GM21515 (cell line): ENCODE data around the gene FRS3.

Experiments used
- ATAC-seq: cut with Tn5 transposase; IDR thresholded peaks from one replicate; pipeline ENCODE4 v1.9.1; 2021; ENCODE audit not compliant: unreplicated experiment

The FRS3 gene

DNA sequence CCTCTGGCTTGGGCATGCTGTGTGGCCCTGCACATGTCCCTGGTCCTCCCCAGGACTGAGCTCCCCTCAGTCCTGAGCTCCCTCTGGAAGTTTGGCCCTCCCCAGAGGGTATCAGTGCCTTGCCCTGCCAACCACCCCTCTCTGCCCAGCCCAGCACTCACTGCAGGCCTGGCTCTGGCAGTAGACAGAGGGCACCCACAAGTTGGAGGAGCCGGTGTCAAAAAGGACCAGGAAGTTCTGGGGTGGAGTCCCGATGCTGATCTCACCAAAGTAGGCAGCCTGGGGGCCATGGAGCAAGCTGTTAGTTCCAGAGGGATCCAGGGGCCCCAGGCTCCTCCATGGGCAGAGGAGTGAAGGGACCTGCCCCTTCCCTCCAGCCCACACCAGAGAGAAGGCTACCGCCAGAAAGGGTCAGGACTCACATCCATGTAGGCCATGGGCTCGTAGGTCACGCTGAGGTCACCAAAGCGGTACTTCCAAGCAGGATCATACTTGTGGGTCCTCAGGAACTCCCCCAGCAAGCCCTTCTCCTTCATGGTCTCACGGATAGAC is 35.4 kb downstream of the FRS3 start:
- ATAC-seq, result no peak

DNA sequence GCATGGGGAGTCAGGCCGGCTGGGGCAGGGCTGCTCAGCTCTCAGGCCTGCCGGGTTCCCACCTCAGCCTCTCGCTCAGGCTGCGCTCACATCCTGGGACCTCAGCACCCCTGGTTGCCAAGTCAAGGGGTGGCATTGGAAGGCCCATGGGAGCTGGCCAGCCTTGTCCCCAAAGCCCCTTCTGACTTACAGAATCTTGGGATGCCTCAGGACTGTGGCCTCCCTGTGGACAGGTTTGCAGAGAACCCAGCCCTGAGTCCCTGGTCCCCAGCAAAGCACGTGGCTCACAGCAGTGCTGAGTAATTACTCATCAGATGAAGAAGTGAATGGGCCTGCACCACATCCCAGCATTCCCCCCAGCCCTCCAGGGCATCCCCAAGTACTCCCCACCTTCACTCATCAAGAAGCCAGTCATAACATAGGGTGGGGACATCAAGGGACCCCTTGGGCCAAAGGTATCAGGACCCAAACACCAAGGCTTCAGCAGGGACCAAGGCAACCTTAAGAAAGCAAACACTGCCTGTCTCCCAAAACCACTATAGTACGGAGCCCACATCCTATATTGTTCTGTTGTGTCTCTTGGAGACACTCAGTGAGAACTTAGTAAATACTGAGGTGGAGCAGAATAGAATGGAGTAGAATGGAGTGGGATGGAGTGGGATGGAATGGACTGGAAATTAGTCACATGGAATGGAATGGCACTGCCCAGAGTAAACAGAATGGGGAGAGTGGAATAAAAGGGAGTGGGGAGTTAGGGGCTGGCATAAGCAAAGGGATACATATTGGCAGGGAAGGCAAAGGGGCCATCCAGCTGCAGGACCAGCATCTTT is 36.1 kb downstream of the FRS3 start:
- no peak for ATAC-seq

DNA sequence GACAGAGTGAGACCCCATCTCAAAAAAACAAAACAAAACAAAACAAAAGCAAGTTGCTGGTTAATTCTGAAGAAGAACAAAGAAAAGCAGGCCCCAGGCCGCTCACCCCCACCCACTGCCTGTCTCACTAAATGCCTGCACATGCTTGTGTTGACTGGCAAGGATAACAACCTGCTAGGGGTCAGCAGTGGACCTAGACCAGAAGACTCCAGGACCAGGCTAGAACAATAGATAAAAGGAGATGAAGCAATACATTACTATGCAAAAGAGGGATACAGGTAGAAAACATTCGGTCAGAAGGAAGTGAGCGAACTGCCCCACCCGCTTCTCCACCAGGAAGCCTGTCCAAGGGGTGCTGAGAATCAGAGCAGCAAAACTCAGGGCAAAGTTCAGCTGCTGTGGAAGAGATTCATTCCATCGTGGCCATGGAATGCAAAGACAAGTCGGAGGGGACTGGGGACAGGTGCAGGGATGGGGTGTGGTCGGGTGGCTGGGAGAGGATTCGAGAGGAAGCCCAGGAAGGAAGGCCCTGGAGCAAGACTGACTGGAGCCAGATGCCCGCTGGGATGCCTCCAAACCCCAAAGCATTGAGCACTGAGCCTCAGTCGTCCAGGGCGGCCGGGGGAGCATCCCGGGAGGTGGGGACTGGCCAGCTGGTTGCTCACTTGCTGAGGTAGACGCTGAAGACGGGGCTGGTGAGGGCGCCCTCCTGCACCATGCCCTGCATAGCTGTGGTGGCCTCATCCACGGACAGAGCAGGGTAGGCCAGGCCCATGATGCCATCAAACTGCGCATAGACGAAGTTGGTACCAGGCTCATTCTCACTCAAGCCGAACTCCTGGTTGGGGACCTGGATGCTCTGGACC is 37.8 kb downstream of the FRS3 start:
- no peak for ATAC-seq

DNA sequence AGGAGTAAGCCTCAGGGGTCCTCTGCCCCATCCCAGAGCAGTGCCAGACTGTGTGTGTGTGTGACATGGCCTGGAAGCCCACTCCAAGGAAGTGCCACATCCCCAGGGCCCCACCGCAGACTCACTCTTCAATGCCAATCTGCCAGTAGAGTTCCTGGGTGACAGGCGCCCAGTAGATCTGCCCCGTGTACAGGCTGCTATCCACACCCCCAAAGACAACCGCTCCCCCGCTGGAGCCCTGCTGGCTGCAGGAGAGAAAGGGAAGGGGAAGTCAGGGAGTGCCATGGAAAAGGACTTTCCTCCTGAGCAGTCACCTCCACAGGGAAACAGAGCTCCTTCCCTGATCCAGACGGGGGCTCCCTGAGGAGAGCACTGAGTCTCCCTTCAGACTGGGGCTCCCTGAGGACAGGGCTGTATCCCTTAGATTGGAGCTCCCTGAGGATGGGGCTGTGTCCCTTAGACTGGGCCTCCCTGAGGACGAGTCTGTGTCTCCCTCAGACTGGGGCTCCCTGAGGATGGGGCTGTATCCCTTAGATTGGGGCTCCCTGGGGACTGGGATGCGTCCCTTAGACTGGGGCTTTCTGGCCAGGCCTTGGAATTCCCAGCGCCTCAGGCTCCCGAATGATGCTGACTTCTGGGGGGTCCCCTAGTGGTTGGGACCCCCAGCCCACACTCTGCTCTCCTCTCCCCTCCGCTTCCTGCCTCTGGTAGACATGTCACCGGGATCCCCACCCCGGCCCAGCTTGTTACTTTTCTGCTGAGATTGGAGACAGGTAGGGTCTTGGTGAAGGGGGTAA is 39.1 kb downstream of the FRS3 start:
- no peak for ATAC-seq

DNA sequence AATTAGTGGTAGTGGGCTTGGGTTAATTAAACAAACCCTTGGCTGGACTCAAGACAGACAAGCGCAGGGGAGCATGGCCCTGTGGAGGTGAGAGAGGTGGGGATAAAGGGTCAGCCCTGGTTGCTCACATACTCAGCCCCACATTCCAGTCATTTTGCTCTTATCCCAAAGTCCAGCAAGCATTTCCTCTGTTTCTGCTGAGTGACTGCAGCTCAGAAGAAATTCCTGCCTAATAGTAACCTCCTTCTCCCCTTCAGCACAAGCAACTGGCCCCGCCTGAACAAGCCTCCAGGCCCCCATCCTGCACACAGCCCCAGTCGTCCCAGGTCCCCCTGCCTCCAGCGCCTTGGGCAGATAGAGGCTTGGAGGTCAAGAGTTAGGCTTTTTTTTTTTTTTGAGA is 40.7 kb downstream of the FRS3 start:
- ATAC-seq, result no peak

DNA sequence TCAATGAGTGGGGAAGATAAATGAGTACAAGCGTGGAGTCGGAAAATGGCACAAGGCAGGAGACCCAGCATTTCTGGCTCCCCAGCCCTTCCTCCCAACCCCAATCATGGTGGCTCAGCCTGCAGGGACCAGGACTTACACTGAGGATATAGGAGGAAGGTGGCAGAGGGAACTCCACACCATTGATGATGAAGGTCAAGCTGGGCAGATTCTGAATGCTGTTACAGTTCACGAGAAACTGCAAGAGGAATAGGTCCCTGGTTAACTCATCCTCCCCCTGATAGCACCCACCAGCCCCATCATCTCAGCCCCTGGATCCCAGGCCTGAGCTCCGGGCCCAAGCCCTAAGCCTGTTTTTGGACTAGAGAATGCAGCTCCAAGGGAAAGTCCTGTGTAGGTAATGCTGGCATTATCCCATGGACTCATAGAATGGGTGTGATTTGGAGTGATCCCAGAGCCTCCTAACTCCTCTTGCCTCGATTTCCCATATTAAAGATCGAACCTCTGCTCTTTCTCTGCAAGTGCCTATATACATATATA is 42.0 kb downstream of the FRS3 start:
- ATAC-seq, result no peak

DNA sequence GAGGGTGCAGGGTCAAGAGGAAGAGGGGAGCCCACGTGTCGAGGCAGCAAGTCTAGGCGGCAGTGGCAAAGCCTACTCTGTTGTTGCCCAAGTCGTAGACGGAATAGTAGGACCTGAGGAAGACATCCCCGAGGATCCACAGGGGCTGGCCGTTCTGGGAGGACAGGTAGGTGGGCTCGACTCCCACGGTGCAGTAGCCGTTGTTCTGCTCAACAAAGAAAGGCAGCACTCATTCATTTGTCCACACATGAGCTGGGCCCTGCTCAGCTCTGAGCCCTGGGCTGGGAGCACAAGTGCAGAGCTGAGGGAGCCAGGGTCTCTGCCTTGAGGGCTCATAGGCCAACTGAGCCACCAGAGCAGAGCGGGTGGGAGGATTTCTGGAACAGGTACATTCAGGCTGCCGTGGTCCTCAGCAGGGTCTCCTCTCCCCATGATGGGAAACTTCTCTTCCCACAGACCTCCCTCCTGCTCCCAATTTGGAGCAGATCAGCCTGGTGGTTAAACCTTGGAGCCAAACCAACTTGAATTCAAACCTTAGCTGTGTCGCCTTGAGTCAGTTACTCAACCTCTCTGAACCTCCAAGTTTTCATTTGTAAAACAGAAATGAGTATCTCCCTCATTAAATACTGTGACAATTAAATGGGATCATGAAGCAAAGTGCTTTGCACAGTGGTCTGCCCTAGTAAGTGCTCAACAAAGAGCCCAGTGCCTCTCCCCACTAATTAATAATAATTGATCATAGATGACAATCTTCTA is 42.7 kb downstream of the FRS3 start:
- no peak for ATAC-seq

DNA sequence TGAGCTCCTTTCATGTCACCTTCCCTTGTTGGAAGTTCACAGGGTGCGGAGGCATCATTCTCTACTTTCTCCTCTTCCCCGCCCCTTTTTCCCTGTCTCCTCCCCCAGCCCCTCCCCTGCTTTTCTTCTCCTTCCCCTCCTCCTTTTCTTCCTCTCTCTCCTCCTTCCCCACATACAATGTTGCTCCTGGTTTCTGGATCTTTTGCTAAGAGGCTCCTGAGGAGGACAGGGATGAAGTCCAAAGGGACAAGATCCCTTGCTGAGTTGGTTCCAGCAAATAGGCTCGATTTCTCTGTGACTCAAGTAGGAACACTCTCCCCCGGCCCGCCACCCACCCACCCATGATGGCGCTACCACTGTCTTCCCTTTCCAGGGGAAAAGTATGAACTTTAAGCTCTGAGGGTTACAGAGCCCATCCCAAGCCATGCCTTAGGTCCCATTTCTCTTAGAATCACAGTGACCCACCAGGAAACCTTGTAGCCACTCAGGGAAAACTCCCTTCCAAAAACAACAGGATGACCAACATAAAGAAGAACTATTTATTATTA is 43.4 kb downstream of the FRS3 start:
- no peak for ATAC-seq

DNA sequence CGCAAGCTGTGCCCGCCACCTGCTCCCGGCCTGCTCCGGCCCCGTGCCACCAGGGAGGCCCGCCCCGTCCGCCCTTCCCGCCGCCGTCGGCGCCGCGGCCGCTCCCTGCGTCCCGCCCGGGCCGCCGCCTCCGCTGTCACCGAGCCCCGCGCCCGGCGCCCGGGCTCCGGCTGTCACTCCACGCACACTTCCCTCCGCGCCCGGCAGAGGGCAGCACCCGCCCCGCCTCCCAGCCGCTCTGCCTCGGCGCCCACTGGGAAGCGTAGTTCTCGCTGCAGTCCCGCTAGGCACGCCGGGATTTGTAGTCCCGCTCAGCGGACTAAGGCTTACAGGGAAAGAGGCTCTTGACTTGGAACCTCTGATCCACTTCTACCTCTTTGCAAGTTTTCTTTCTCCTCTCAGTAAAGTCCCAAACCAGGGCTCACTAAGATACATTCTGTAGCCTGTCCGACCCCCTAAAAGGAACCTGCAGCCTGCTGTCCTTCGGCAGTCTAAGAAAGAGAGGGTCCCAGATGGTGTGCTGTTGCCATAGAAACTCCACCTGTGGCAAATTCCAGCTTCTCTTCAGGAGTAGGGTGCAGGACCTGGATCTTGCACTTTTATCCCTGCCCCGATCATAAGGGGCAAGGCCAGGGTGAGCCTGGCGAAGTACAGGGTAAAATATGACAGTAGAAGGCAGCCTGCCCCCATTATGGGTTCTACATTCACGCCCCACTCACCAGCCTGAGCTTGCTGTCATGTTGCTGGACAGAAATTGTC is 44.1 kb downstream of the FRS3 start, which contains the start of gene TFEB:
Gene TFEB, minus strand, starts transcription at position 182 of the 759 bp plus-strand sequence. CDS start 44,395 bp downstream, outside the sequence.
- ATAC-seq, result peak; percentile 48

DNA sequence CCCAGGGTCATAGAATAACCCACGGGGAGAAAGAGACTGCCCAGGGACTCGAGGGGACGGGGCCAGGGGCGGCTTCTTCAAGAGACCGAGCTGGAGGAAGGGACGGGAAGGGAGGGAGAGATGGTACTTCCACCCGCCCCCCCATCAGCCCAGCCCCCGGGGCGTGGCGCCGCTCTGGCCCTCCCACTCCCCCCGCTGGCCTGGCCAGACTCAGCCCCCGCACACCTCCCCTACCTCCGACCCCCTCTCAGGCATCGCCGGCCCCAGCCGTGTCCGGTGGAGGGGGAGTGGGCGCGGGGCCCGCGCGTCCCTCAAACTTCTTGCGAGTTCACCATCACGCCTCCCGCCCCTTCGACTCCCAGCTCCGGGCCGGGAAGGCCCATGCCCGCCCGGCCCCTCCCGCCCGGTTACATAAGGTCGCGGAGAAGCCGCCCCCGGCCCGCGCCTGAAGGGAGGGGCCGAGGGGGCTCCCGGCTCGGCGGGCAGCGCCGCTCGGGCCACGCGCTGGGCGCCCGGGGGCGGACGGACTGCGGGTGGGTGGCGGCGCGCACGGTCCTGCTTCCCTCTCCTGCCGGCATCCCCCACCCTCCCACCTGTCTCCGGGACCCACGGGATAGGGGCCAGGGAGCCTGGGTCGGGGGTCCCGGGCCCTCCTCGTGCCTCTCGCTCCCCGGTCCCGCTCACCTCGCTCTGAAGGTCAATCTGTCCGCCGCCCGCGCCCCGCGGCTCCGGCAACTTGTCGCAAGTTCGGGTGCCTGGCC is 44.9 kb downstream of the FRS3 start:
- peak; percentile 16 for ATAC-seq

DNA sequence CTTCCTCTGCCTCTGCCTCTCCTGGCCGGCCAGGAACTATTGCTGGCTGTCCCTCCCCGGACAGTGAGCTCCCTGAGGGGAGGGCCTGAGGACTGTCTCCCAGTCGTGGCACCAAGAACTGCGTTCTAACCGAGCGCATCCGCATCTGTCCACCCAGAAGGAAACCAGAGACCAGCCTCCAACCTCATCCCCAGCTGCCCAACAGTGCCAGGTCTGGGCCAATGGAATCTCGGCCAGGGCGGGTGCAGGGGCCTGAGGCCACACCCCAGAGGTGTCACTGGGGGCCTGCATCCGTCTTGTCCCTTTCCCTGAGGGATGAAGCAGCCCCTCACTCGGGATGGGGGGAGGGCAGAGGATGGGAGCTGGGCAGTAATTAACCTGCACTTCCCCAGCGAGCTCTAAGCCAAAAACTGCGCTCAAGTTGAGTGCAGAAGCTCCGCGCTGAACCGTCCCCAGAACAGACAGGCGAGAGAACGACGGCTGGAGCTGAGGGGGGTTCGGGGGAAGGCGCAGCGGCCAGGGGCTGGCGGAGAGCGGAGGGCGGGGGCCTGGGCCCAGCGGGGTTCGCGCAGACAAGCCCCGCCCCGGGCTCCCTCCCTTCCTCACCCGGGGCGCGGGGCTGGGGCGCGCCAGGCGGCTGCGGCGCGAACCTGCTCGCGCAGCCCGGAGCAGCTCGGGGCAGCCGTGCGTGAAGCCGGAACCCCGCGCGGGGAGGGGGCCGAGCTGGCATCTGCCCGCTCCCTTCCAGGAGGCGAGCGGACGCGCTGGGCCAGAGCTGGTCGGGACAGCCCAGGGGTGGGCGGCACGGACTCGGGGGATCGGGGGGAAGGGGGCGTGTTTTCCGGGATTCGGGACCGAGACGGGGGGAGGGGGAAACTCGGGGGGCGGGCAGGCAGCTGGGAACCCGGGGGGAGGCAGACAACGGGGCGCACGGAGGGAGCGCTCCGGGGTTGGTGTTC is 45.7 kb downstream of the FRS3 start:
- ATAC-seq, result peak; percentile 41

DNA sequence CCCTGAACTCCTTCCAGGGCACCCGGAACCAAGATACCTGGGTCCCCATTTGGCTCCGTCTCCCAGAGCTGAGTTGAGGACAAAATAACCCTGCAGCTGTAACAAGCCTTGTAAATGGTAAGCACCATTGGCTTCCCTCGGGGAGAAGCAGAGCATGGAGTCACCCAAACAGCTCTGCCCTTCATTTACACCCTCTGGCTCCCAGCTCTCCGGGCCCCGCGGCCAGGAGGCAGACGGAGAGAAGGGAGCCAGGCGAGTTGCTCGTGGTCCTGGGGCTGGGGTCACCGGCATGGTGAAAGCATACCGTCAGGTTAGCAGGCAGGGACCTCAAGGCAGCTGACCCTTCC is 46.4 kb downstream of the FRS3 start:
- no peak for ATAC-seq

DNA sequence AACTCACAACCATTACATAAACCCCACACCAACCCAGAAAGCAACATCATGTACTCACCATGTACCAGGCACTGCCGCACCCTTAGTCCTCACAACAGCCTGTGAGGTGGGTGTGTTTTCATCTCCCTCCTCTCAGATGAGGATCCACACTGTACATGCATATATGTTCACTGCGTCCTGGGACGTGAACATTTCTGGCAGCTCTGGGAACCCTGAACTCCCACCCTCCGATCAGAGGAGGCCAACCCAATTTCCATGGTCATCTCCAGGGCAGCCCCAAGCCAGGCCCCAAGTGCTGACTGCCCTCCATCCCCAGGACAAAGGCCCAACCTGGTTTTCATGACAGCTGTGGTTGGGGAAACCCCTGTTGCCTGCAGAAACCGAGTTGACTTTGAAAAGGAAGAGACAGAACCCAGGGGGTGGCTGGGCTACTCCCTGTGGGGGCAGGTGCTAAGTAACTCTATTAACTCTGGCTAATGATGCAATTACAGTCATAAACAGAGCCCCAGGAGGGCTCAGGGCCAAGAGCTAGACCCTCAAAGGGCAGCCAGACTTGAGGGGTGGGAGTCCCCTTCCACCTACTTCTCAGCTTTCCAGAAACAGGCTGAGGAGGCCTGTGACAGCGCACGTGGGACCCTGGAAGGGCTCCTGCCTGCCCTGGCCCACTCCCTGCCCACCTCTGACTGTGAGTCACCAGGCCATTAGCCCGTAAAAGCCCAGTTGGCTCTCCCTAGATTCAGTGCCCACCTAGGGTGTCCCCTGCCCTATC is 46.9 kb downstream of the FRS3 start:
- peak; percentile 35 for ATAC-seq

DNA sequence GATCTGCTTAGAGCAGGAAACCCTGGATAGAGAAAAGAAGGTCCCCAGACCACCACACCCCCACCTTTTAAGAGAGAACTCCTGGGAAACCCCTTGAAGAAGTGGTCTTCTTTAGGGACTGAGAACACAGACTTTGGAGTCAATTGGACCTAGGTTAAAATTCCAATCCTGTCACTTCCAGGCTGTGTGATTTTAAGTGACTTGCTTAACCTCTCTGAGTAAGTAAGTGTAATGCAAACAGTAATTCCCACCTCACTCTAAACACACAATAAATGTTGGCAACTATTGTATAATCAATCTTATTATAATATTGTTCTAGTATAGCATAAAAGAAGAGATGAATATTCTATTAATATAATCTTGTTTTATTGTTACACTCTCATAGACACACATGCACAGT is 47.6 kb downstream of the FRS3 start:
- ATAC-seq, result no peak

DNA sequence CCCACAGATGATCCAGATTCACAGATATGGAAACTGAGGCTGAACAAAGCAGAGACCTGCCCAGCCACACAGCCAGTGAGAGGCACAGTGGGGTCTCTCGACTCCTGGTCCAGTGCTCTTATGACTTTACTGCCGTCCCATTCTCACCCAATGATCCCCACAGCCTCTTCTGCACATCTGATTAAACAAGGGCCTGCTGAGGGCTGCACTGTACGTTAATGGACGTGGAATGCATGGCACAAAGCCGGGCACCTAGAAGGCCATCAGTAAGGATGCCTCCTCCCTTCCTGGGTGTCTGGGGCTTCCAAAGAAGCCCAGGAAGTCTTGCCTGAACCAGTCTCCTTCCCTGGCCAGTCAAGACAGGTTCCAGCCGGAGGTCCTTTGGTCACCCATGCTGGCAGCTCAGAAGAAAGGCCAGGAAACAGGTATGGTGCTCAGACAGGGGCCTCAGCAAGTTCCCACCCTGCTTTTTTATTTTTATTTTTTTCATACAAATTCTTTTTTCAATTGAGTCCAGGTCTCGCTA is 48.1 kb downstream of the FRS3 start:
- no peak for ATAC-seq
